ENCODE measurements around the gene DYSF.

The DYSF gene

DNA sequence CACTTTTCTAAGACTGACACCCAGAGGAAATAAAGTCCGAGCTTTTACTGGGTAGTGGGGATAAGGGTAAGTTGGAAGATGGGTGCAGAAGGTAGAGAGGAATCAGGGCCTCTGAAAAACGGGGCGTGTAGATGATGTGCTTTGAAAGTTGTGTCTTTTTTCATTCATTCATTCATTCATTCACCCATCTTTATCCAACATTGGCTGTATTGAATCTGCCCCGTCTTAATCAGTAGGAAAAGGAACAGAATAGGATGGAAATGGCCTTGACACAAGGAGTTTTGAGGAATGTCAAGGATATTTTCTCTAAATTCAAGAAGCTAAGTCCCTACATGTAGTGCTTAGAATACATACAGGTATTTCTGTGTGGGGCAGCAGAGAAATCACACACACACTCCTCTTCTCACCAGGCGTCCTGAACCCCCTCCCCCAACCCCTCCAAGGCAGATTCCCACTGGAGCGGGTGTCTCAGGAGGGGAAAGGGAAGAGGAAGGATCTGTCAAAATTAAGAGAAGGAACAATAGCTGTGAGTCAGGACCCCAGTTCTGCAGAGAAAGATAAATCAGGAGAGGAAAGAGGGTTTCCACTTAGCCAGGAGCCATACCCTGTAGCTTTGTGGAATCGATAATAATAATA, 13.9 kb downstream of the DYSF start:
- H3K9me2 ChIP-seq (replicated peaks; ENCODE audit: low read depth, low read length), result no peaks in the 10 kb centered on the region
- H3K9ac ChIP-seq (ENCODE audit: low read depth, low read length, poor library complexity, severe bottlenecking), result peak overlapping the region; percentile 45
- no peaks in the 10 kb centered on the region for H3K4me1 ChIP-seq (ENCODE audit: insufficient read depth, low read length, poor library complexity, severe bottlenecking)
- no peaks in the 10 kb centered on the region for H4K20me1 ChIP-seq (ENCODE audit: insufficient read depth, low read length, poor library complexity, severe bottlenecking)
- H2AFZ ChIP-seq (ENCODE audit: low read length), result peak overlapping the region; percentile 82
- no peaks in the 10 kb centered on the region for H3K79me2 ChIP-seq (ENCODE audit: insufficient read depth, low read length)
- peak overlapping the region; percentile 57 for H3K4me2 ChIP-seq (ENCODE audit: low read depth, low read length, poor library complexity, severe bottlenecking)
- no peaks in the 10 kb centered on the region for H3K36me3 ChIP-seq (ENCODE audit: insufficient read depth, low read length)
- TF ChIP-seq, protein P1, sequence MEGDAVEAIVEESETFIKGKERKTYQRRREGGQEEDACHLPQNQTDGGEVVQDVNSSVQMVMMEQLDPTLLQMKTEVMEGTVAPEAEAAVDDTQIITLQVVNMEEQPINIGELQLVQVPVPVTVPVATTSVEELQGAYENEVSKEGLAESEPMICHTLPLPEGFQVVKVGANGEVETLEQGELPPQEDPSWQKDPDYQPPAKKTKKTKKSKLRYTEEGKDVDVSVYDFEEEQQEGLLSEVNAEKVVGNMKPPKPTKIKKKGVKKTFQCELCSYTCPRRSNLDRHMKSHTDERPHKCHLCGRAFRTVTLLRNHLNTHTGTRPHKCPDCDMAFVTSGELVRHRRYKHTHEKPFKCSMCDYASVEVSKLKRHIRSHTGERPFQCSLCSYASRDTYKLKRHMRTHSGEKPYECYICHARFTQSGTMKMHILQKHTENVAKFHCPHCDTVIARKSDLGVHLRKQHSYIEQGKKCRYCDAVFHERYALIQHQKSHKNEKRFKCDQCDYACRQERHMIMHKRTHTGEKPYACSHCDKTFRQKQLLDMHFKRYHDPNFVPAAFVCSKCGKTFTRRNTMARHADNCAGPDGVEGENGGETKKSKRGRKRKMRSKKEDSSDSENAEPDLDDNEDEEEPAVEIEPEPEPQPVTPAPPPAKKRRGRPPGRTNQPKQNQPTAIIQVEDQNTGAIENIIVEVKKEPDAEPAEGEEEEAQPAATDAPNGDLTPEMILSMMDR (conservative IDR thresholded peaks at IDR 0.05; ENCODE audit: low read length), result no peak
- TF ChIP-seq EZH2phosphoT487 (IDR thresholded peaks at IDR 0.05; ENCODE audit: borderline replicate concordance), result no peak
- H3F3A ChIP-seq (ENCODE audit: low read depth), result no peaks in the 10 kb centered on the region
- peaks cover 5% of the 10 kb centered on the region; the same call in 1 of the 2 replicates for H3K9me3 ChIP-seq (ENCODE audit: insufficient read depth, low read depth, low read length)
- H3K27me3 ChIP-seq (ENCODE audit: insufficient read depth, low read length, poor library complexity, severe bottlenecking), result no peaks in the 10 kb centered on the region
- H3K4me3 ChIP-seq (ENCODE audit: low read length, poor library complexity, severe bottlenecking), result peak overlapping the region; percentile 69

DNA sequence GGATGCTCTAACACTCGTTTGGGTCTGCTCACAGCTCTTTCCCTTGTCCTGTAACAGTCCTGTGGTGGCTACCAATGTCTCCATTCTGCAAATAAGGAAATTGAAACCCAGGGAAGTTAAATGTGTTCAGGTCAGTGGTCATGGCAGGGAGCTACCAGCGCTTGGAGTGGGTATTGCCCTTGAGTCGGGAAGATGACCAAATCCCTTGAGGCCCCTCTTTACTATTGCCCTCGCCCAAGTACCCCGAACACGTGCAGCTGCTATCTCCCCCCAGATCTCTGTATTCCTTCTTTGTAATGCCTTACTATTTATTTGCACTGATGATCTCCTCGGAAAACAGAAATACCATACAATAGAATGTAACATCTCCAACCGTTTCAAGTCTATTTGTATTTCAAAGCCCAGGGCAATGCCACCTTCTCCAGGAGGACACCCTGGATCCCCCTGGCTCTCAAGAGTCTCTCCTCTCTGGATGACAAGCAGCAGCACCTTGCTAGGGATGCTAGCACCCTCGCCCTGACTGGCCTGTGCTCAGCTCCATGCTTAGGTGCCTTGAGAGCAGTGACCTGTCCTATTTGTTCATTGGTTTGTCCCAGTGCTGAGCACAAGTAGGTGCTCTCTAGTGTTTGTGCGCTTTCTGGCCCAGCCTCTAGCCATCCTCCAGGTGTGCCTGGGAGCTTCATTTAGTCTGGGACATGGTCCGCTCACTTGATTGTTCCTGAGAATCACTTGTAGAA, 15.1 kb downstream of the DYSF start:
- Histone ChIP-seq H3K9ac (ENCODE audit: low read depth, low read length, poor library complexity, severe bottlenecking) (no peak overlapping the region), H3K79me2 (ENCODE audit: insufficient read depth, low read length) (no peaks in the 10 kb centered on the region), H2AFZ (ENCODE audit: low read length) (peak overlapping the region; percentile 26; the same call in 1 of the 2 replicates), H3K4me3 (ENCODE audit: low read length, poor library complexity, severe bottlenecking) (no peak overlapping the region), H3K36me3 (ENCODE audit: insufficient read depth, low read length) (no peaks in the 10 kb centered on the region), H3K27me3 (ENCODE audit: insufficient read depth, low read length, poor library complexity, severe bottlenecking) (no peaks in the 10 kb centered on the region), H3K4me2 (ENCODE audit: low read depth, low read length, poor library complexity, severe bottlenecking) (no peak overlapping the region), H3K9me2 (replicated peaks; ENCODE audit: low read depth, low read length) (no peaks in the 10 kb centered on the region), H3K9me3 (ENCODE audit: insufficient read depth, low read depth, low read length) (no peaks in the 10 kb centered on the region), H3F3A (ENCODE audit: low read depth) (no peaks in the 10 kb centered on the region), H4K20me1 (ENCODE audit: insufficient read depth, low read length, poor library complexity, severe bottlenecking) (no peaks in the 10 kb centered on the region), H3K4me1 (ENCODE audit: insufficient read depth, low read length, poor library complexity, severe bottlenecking) (no peaks in the 10 kb centered on the region)
- TF ChIP-seq, protein P1 (conservative IDR thresholded peaks at IDR 0.05; ENCODE audit: low read length), result no peak
- TF ChIP-seq EZH2phosphoT487 (IDR thresholded peaks at IDR 0.05; ENCODE audit: borderline replicate concordance), result no peak

GRCh38 chr2:71469403-71470398, 16.3 kb downstream of the DYSF start:
- Histone ChIP-seq H3K27me3 (ENCODE audit: insufficient read depth, low read length, poor library complexity, severe bottlenecking) (no peaks in the 10 kb centered on the region), H3K4me3 (ENCODE audit: low read length, poor library complexity, severe bottlenecking) (no peak overlapping the region), H3K36me3 (ENCODE audit: insufficient read depth, low read length) (no peaks in the 10 kb centered on the region), H2AFZ (ENCODE audit: low read length) (no peak overlapping the region), H3K4me1 (ENCODE audit: insufficient read depth, low read length, poor library complexity, severe bottlenecking) (no peaks in the 10 kb centered on the region), H3K9me2 (replicated peaks; ENCODE audit: low read depth, low read length) (no peaks in the 10 kb centered on the region), H3K4me2 (ENCODE audit: low read depth, low read length, poor library complexity, severe bottlenecking) (no peak overlapping the region), H3K9me3 (ENCODE audit: insufficient read depth, low read depth, low read length) (no peaks in the 10 kb centered on the region), H3F3A (ENCODE audit: low read depth) (no peaks in the 10 kb centered on the region), H3K9ac (ENCODE audit: low read depth, low read length, poor library complexity, severe bottlenecking) (no peak overlapping the region), H4K20me1 (ENCODE audit: insufficient read depth, low read length, poor library complexity, severe bottlenecking) (no peaks in the 10 kb centered on the region), H3K79me2 (ENCODE audit: insufficient read depth, low read length) (no peaks in the 10 kb centered on the region)
- no peak for TF ChIP-seq EZH2phosphoT487 (IDR thresholded peaks at IDR 0.05; ENCODE audit: borderline replicate concordance)
- TF ChIP-seq, protein P1 (conservative IDR thresholded peaks at IDR 0.05; ENCODE audit: low read length), result no peak
